Measurements from ENCODE around the gene ZNF33A.
"Not testable (repeated sequence)": the region's sequence is repeated elsewhere in the genome, so short reads cannot be mapped to it uniquely, and the experiment has no call there.

Gene ZNF33A

GRCh38 chr10:38010119-38010903, at the start of gene ZNF33A:
Gene ZNF33A (plus strand): TSS chr10:38010675. CDS start chr10:38012342, 1,667 bp downstream.
- DNase-seq = peak; percentile 46

GRCh38 chr10:37965006-37965405, 45.5 kb upstream of the ZNF33A start:
- no peak for DNase-seq

DNA sequence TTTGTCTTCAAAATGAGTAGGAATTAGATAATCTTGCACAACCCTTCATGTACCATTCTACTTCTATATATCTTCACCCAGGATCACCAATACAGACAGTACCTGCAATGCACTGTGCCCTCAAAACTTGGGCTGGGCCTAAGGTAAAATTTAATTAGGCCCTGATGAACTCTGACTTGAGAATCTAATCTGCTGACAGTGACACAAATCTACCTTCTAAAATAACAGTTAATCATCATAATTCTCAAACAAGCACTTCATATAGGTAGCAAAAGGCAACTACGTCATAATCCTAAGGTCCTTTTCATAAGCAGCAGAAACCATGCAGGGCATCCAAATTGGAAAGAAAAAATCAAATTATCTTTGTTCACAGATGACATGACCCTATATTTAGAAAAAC, 38.1 kb upstream of the ZNF33A start:
- DNase-seq = no peak

- no peak for DNase-seq
Measured at GRCh38 chr10:37975401-37975991, 35.0 kb upstream of the ZNF33A start.

DNA sequence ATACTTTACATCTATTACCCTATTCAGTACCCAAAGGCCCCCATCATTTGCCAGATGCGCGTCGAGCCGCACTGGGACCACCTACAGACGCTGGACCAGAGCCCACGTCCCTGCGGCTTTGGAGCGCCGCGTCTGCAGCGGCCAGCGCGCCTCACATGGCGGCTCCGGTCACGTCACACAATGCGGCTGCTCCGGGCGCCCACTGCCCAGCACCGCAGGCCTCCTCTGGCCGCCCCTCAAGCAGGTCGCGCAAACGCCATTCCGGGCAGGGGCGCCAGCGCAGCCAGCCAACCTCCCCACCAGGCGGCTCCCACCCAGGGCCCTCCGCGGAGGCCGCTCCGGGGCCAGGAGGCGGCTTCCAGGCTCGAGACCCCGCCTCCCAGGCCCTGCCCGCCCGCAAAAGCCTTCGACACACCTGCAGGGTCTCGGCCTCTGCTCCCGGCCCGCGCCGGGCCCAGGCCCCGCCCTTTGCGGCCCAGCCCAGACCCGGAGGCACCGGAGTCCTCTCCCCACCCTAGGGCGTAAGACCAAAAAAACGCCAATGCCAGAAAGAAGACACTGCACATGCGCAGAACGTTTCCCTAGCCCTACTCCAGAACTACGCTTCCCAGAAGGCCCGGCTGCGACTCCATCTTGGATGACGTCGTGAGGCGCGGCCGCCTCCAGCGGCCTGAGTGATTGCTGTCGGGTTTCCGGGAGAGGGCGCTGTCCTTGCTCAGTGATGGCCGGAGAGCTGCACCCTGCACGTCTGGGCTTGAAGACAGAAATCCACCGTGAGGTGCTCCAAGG, 34.2 kb upstream of the ZNF33A start, which contains the start of gene ZNF25:
Gene ZNF25 (minus strand): TSS at position 557 of the 789 bp plus-strand sequence. CDS start 4,925 bp downstream, outside the sequence.
- DNase-seq = peak; percentile 93

- DNase-seq = no peak
Measured at GRCh38 chr10:37976880-37977203, 33.6 kb upstream of the ZNF33A start.

DNA sequence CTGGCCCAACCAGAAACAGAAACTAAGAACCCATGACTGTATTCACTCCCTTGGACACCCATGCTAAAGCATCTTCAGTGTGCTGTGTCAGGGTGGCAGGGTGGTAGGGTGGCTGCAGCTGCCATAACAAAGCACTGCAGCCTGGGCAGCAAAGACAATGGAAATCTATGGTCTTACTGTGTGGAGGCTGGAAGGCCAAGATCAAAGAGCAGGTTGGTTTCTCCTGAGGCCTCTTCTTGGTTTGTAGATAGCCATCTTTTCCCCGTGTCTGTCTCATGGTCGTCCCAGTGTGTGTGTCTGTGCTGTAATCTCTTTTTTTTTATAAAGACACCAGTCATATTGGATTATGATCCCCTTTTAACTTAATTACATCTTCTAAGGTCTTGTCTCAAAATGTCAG, 18.8 kb upstream of the ZNF33A start:
- DNase-seq = no peak

DNA sequence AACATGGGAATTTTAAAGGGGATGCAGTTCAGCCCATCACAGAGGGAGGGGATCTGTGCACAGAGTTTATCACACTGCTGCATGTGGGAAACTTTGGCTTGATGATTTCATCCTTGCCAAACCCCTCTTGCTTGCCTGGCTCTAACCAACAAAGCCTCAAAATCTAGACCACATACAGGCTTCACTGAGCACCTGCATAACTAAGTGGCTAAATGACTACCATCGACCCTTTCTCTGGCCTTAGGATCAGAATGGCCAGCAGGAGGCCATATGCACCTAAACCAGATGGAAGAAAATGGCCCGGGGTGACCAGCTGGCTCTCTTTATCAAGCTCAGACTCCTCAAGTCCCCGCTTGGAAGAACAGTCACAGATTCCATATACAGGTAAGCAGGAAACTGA, 18.4 kb upstream of the ZNF33A start:
- no peak for DNase-seq

DNA sequence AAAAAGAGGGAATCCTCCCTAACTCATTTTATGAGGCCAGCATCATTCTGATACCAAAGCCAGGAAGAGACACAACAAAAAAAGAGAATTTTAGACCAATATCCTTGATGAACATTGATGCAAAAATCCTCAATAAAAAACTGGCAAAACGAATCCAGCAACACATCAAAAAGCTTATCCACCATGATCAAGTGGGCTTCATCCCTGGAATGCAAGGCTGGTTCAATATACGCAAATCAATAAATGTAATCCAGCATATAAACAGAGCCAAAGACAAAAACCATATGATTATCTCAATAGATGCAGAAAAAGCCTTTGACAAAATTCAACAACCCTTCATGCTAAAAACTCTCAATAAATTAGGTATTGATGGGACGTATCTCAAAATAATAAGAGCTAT, 11.6 kb upstream of the ZNF33A start:
- not testable (repeated sequence) for DNase-seq

GRCh38 chr10:38000474-38000873, 10.0 kb upstream of the ZNF33A start:
- DNase-seq = not testable (repeated sequence)

- DNase-seq = no peak
Measured at GRCh38 chr10:38003026-38003425, 7.4 kb upstream of the ZNF33A start.

GRCh38 chr10:38003588-38003987, 6.9 kb upstream of the ZNF33A start:
- no peak for DNase-seq

- no peak for DNase-seq
Measured at GRCh38 chr10:38007551-38007950, 2.9 kb upstream of the ZNF33A start.

DNA sequence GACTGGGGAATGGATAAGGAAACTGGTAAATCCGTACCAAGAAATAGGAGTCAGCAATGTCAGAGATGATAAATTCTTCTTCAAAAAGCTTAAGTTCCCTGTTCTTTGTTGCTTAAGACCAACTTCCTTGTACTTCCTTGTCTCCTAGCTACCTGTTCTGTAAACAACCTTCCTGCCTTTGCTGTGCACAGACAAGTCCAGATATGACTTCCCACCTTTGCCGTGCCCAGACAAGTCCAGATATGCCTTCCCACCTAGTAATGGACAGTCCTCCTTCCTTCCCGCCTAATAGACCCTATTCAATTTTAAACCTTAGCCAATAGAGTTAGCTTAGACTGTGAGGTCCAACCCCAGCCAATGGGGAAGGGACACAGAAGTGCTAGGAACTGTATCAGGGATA, 2.5 kb upstream of the ZNF33A start:
- DNase-seq = no peak

GRCh38 chr10:38016354-38016753, 5.9 kb downstream of the ZNF33A start:
- DNase-seq = no peak

- DNase-seq = not testable (repeated sequence)
Measured at GRCh38 chr10:38019124-38019523, 8.6 kb downstream of the ZNF33A start.

- no peak for DNase-seq
Measured at GRCh38 chr10:38025283-38025682, 14.8 kb downstream of the ZNF33A start.

- no peak for DNase-seq
Measured at GRCh38 chr10:38027986-38028385, 17.5 kb downstream of the ZNF33A start.

GRCh38 chr10:38032886-38033285, 22.4 kb downstream of the ZNF33A start:
- no peak for DNase-seq

- no peak for DNase-seq
Measured at GRCh38 chr10:38038107-38038931, 27.8 kb downstream of the ZNF33A start.

GRCh38 chr10:38038932-38039245, 28.4 kb downstream of the ZNF33A start:
- no peak for DNase-seq

- no peak for DNase-seq
Measured at GRCh38 chr10:38043516-38043915, 33.0 kb downstream of the ZNF33A start.

GRCh38 chr10:38045129-38045528, 34.7 kb downstream of the ZNF33A start:
- no peak for DNase-seq

All from NCI-H187 treated with DMSO at 0.1 percent for 48 hours (cell line).